Thyroid gland (tissue), 4 donors: ENCODE measurements around the gene HRH3. TPM values are rescaled to one million over a fixed set of nuclear protein-coding genes. Genes with fewer than 3 reads are reported as not detected.

ENCODE experiments used
- DNase-seq, 2 donors: peaks; one replicate each; pipeline ENCODE4 v3.0.0-alpha.2; 2019
- H3K27ac ChIP-seq, 3 donors: fragments of 200-600 bp; sonication (generic); 1 replicate in 2 of 3; 2 replicates in 1 of 3; pipeline ENCODE4 v1.5.1; 2016 to 2019; ENCODE audit warnings: mild to moderate bottlenecking in 1 of 3, moderate library complexity in 1 of 3
- H3K27me3 ChIP-seq: fragments of 200-600 bp; sonication (generic); one replicate; pipeline ENCODE4 v1.5.1; 2019
- H3K36me3 ChIP-seq, 2 donors: fragments of 200-600 bp; sonication (generic); one replicate each; pipeline ENCODE4 v1.5.1; 2016 to 2019
- H3K4me1 ChIP-seq, 2 donors: fragments of 200-600 bp; sonication (generic); one replicate each; pipeline ENCODE4 v1.5.1; 2017 to 2019
- H3K4me3 ChIP-seq, 3 donors: fragments of 200-600 bp; sonication (generic); replicated peaks in 1 of 3; 1 replicate in 2 of 3; 2 replicates in 1 of 3; pipeline ENCODE4 v1.5.1; 2016; ENCODE audit warnings: mild to moderate bottlenecking in 1 of 3
- H3K9me3 ChIP-seq: fragments of 200-600 bp; sonication (generic); one replicate; pipeline ENCODE4 v1.5.1; 2017
- CTCF ChIP-seq, 6 experiments: fragments of 200-600 bp in 3 of 6; fragments of 450-650 bp in 3 of 6; sonication (generic) in 3 of 6; IDR thresholded peaks; one replicate each; pipeline ENCODE4 v1.5.1; 2016 to 2019; ENCODE audit warnings: antibody characterized with exemption in 6 of 6, mild to moderate bottlenecking in 2 of 6, inconsistent platforms in 1 of 6, moderate library complexity in 1 of 6
- POLR2A ChIP-seq, 2 donors: fragments of 450-650 bp; IDR thresholded peaks; one replicate each; pipeline ENCODE4 v1.6.1; 2017; ENCODE audit warnings: antibody characterized with exemption in 2 of 2, mild to moderate bottlenecking in 2 of 2, moderate library complexity in 1 of 2
- WGBS, 2 donors: methylation state at CpG; one replicate each; pipeline ENCODE4 v1.1.5; 2017; 5-methylcytosine and 5-hydroxymethylcytosine counted together
- intact Hi-C: fragments of 100-400 bp; cut with DNase I; formaldehyde crosslinking; loops from one replicate; pipeline ENCODE4 v1.15.1; 2023
- total RNA-seq, 4 donors: library from RNA; depleted of rRNA; stranded (reverse); fragments of >200 nt; gene quantifications; one replicate each; pipeline ENCODE4 v1.2.3, GENCODE V29; 2016

The HRH3 gene
- total RNA-seq, 4 donors from 2014 or later = not detected

GRCh38 chr20:62223571-62223970 is 3.5 kb upstream of the HRH3 start:
- 20 to 60% methylated on average over 1 to 6 of the region's 9 CpGs for WGBS, 2 donors
- Histone ChIP-seq H3K36me3 (no peaks in the 10 kb centered on the region), H3K27ac (no peak overlapping the region), H3K27me3 (peaks cover 7% of the 10 kb centered on the region), H3K4me3 (no peak overlapping the region), H3K9me3 (no peaks in the 10 kb centered on the region), H3K4me1 (peaks cover 5 to 13% of the 10 kb centered on the region in 2 donors)
- intact Hi-C loops = no loop called here
- TF ChIP-seq POLR2A (IDR thresholded peaks at IDR 0.05) = no peak
- no peak for TF ChIP-seq CTCF (IDR thresholded peaks at IDR 0.05)
- DNase-seq = no peak

- 75 to 81% methylated on average over 12 to 13 of the region's 13 CpGs for WGBS, 2 donors
Measured at GRCh38 chr20:62222972-62223371, 2.9 kb upstream of the HRH3 start.

GRCh38 chr20:62222266-62222850 is 2.3 kb upstream of the HRH3 start:
- no peak overlapping the region for H3K27ac ChIP-seq
- peaks cover 8% of the 10 kb centered on the region for H3K27me3 ChIP-seq
- H3K36me3 ChIP-seq = no peaks in the 10 kb centered on the region

More at GRCh38 chr20:62222972-62223371, 2.9 kb upstream of the HRH3 start:
- no peaks in the 10 kb centered on the region for H3K9me3 ChIP-seq
- peaks cover 8% of the 10 kb centered on the region for H3K27me3 ChIP-seq
- intact Hi-C loops = no loop called here
- H3K27ac ChIP-seq = no peak overlapping the region
- H3K4me3 ChIP-seq = no peak overlapping the region
- peaks cover 5 to 13% of the 10 kb centered on the region in 2 donors for H3K4me1 ChIP-seq
- TF ChIP-seq POLR2A (IDR thresholded peaks at IDR 0.05) = no peak
- no peak for TF ChIP-seq CTCF (IDR thresholded peaks at IDR 0.05)
- DNase-seq = no peak
- no peaks in the 10 kb centered on the region for H3K36me3 ChIP-seq

GRCh38 chr20:62220666-62221568 is 839 bp upstream of the HRH3 start:
- intact Hi-C loops = no loop called here
- Histone ChIP-seq H3K4me1 (peaks cover 5 to 13% of the 10 kb centered on the region in 2 donors), H3K27me3 (peaks cover 8% of the 10 kb centered on the region), H3K4me3 (no peak overlapping the region), H3K36me3 (no peaks in the 10 kb centered on the region), H3K9me3 (no peaks in the 10 kb centered on the region), H3K27ac (no peak overlapping the region)
- 3 to 4% methylated on average over 21 to 23 of the region's 46 CpGs for WGBS, 2 donors
- DNase-seq = no peak
- TF ChIP-seq CTCF (IDR thresholded peaks at IDR 0.05) = no peak
- no peak for TF ChIP-seq POLR2A (IDR thresholded peaks at IDR 0.05)

More at GRCh38 chr20:62222266-62222850, 2.3 kb upstream of the HRH3 start:
- Histone ChIP-seq H3K4me3 (no peak overlapping the region), H3K4me1 (peaks cover 5 to 13% of the 10 kb centered on the region in 2 donors), H3K9me3 (no peaks in the 10 kb centered on the region)
- DNase-seq = no peak
- 86 to 97% methylated on average over 6 to 7 of the region's 18 CpGs for WGBS, 2 donors
- intact Hi-C loops = no loop called here
- TF ChIP-seq POLR2A (IDR thresholded peaks at IDR 0.05) (no peak), CTCF (IDR thresholded peaks at IDR 0.05) (no peak)
